HL-60 (cell line): Measurements from ENCODE around the gene ALG12.

Source experiments
- DNase-seq, 2 experiments: peaks; one replicate each; pipeline ENCODE4 v3.0.0-alpha.2; 2010 to 2020; ENCODE audit warnings: low read depth in 1 of 2, low spot score in 1 of 2
- H3K27ac ChIP-seq: fragments of 250-450 bp; sonication (Bioruptor Pico); replicated peaks from 2 replicates; pipeline ENCODE4 v1.5.1; 2020; ENCODE audit warnings: mild to moderate bottlenecking, moderate library complexity
- H3K27me3 ChIP-seq: fragments of 250-450 bp; sonication (Bioruptor Pico); 2 replicates; pipeline ENCODE4 v1.5.1; 2021; ENCODE audit warnings: mild to moderate bottlenecking, moderate library complexity; ENCODE audit not compliant: insufficient read depth, poor library complexity, severe bottlenecking
- H3K4me3 ChIP-seq: replicated peaks from 2 replicates; pipeline ENCODE4 v1.5.1; 2011; ENCODE audit warnings: mild to moderate bottlenecking, control low read depth, low read length; ENCODE audit not compliant: insufficient read depth
- GABPA ChIP-seq: IDR thresholded peaks from 2 replicates; pipeline ENCODE4 v1.6.1; 2012; ENCODE audit warnings: low read depth
- POLR2AphosphoS5 ChIP-seq: IDR thresholded peaks from 2 replicates; pipeline ENCODE4 v1.6.1; 2012; ENCODE audit warnings: low read depth
- SPI1 ChIP-seq: IDR thresholded peaks from 2 replicates; pipeline ENCODE4 v1.6.1; 2012; ENCODE audit warnings: low read depth, mild to moderate bottlenecking, borderline replicate concordance
- TF ChIP-seq, protein P1 (sequence below): IDR thresholded peaks from 2 replicates; pipeline ENCODE4 v1.6.1; 2012; ENCODE audit warnings: low read depth; ENCODE audit not compliant: insufficient replicate concordance
- TF ChIP-seq, protein P2 (sequence below): IDR thresholded peaks from one replicate; pipeline ENCODE4 v1.5.1; 2011; ENCODE audit warnings: low read length, control low read depth, inconsistent platforms; ENCODE audit not compliant: insufficient read depth

Gene ALG12

DNA sequence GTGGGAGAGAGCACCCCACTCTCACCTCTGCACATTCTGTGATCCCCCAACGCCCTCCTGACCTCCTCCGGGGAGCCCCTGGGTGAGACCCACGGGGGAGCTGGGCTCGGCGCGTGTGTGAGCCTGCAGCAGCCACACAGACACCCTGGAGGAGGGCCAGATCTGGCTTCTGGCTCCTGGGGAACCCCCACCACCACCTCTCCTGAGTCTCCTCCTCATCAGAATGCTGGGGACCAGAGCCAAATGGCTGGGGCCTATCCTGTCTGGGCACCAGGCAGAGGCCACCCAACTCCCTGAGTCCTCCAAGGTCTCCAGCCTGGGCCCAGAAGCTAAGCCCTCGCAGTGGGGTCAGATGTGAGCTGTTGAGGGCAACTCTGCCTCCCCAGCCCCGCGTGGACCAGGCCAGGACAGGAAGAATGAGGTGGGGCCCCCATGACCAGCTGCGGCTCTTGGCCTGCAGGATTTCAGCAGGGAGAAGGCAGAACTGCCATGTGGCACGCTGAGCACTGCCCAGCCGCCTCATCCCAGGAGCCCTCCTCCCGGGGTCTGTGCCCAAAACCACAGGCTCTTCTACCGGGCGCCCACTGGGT lies 36.8 kb upstream of the ALG12 start:
- DNase-seq, result no peak
- Histone ChIP-seq H3K27ac (no peak overlapping the region), H3K4me3 (no peak overlapping the region), H3K27me3 (no peaks in the 10 kb centered on the region)
- TF ChIP-seq, protein P1, sequence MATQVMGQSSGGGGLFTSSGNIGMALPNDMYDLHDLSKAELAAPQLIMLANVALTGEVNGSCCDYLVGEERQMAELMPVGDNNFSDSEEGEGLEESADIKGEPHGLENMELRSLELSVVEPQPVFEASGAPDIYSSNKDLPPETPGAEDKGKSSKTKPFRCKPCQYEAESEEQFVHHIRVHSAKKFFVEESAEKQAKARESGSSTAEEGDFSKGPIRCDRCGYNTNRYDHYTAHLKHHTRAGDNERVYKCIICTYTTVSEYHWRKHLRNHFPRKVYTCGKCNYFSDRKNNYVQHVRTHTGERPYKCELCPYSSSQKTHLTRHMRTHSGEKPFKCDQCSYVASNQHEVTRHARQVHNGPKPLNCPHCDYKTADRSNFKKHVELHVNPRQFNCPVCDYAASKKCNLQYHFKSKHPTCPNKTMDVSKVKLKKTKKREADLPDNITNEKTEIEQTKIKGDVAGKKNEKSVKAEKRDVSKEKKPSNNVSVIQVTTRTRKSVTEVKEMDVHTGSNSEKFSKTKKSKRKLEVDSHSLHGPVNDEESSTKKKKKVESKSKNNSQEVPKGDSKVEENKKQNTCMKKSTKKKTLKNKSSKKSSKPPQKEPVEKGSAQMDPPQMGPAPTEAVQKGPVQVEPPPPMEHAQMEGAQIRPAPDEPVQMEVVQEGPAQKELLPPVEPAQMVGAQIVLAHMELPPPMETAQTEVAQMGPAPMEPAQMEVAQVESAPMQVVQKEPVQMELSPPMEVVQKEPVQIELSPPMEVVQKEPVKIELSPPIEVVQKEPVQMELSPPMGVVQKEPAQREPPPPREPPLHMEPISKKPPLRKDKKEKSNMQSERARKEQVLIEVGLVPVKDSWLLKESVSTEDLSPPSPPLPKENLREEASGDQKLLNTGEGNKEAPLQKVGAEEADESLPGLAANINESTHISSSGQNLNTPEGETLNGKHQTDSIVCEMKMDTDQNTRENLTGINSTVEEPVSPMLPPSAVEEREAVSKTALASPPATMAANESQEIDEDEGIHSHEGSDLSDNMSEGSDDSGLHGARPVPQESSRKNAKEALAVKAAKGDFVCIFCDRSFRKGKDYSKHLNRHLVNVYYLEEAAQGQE, result no peak
- no peak for TF ChIP-seq POLR2AphosphoS5
- no peak for TF ChIP-seq SPI1

DNA sequence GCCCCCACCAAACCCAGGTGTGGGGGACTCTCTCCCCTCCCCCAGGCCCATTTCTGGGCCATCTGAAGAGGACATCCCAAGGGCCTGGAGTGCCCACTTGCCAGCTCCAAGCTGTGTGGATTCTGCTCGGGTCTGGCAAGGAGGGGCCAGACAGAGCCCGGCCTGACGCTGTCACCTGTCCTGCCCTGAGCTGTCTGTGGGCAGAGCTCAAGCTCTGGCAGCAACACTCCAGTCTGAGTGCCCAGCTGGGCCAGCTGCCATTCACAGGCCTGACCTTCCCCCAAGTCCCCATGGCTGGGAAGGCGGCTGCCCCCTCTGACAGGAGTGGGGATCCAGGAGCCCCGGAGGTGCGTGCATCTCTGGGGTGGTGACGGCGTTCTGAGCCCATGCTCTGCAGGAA lies 36.1 kb upstream of the ALG12 start:
- no peaks in the 10 kb centered on the region for H3K27me3 ChIP-seq
- H3K27ac ChIP-seq, result no peak overlapping the region
- DNase-seq, result no peak
- TF ChIP-seq, protein P1, result no peak
- TF ChIP-seq SPI1 (no peak), GABPA (no peak), POLR2AphosphoS5 (no peak)
- TF ChIP-seq, protein P2, sequence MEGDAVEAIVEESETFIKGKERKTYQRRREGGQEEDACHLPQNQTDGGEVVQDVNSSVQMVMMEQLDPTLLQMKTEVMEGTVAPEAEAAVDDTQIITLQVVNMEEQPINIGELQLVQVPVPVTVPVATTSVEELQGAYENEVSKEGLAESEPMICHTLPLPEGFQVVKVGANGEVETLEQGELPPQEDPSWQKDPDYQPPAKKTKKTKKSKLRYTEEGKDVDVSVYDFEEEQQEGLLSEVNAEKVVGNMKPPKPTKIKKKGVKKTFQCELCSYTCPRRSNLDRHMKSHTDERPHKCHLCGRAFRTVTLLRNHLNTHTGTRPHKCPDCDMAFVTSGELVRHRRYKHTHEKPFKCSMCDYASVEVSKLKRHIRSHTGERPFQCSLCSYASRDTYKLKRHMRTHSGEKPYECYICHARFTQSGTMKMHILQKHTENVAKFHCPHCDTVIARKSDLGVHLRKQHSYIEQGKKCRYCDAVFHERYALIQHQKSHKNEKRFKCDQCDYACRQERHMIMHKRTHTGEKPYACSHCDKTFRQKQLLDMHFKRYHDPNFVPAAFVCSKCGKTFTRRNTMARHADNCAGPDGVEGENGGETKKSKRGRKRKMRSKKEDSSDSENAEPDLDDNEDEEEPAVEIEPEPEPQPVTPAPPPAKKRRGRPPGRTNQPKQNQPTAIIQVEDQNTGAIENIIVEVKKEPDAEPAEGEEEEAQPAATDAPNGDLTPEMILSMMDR, result no peak
- H3K4me3 ChIP-seq, result no peak overlapping the region

DNA sequence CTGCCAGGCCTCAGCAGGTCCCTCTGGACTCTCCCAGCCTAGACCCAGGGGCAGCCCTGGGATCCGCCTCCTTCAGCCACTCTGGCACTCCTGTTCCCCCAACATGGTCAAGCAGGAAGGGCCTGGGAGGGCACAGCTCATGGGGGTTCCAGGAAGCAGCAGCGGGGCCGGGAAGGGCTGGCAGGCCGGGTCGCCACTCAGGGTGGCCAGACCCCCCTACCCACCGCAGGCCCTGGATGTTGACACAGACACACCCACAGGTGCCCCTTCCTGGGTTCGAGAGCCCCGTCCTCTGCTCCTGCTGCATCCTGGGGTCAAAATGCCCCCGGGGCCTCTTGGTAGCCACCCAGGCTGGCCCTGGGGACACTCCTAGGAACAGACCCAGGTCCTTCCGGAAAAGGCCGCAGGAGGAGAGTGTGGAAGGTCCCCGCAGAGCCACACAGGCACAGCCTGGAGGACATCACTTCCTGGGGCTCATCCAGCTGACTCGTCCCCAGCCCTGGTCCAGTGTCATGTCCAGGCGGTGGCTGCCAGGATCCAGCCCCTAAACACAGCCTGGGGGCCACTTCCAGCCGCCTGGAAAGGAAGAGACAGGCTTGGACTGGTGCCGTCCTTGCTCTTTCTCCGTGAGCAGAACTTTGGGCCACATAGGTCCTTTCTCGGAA lies 35.6 kb upstream of the ALG12 start:
- Histone ChIP-seq H3K4me3 (no peak overlapping the region), H3K27ac (no peak overlapping the region; the same call in 1 of the 2 replicates), H3K27me3 (no peaks in the 10 kb centered on the region)
- no peak for DNase-seq
- TF ChIP-seq SPI1 (no peak), POLR2AphosphoS5 (no peak), GABPA (no peak)
- TF ChIP-seq, protein P2, result no peak
- TF ChIP-seq, protein P1, result no peak
